ENCODE results near the gene YY1AP1. TPM values are rescaled to one million over a fixed set of nuclear protein-coding genes. Genes with fewer than 3 reads are reported as not detected.
"Not testable (repeated sequence)": the region's sequence is repeated elsewhere in the genome, so short reads cannot be mapped to it uniquely, and the experiment has no call there.

The YY1AP1 gene
- total RNA-seq = 10 to 100 TPM; 75.2 to 80.2 TPM

GRCh38 chr1:155688324-155689080, at the start of gene YY1AP1:
Gene YY1AP1, minus strand, starts transcription at chr1:155688774. Its CDS starts 8,338 bp downstream, at chr1:155680436.
- Mint-ChIP-seq H3K9me3 (peaks cover 9% of the 10 kb centered on the region), H3K27ac (peak within 1 kb of the TSS; percentile 96), H3K4me1 (peaks cover 65% of the 10 kb centered on the region), H3K36me3 (ENCODE audit: low read depth) (peaks cover 64% of the 10 kb centered on the region), H3K27me3 (no peaks in the 10 kb centered on the region), H3K4me3 (peak within 1 kb of the TSS; percentile 96)
- DNase-seq = peak; percentile 92
- ChIA-PET CTCF (no interaction called here), POLR2A (no interaction called here)

- DNase-seq = peak; percentile 38
- peaks cover 45% of the 10 kb centered on the region for H3K36me3 Mint-ChIP-seq (ENCODE audit: low read depth)
- CTCF ChIA-PET = interaction anchor here (0.7 to 2.5 kb wide), 8 partner anchors 12 to 164 kb away, joined by 3 to 8 read pairs (median 3); no protein-coding TSS in a partner anchor
- no peak overlapping the region for H3K4me3 Mint-ChIP-seq
- no peaks in the 10 kb centered on the region for H3K4me1 Mint-ChIP-seq
- no peaks in the 10 kb centered on the region for H3K9me3 Mint-ChIP-seq
- H3K27me3 Mint-ChIP-seq = no peaks in the 10 kb centered on the region
- POLR2A ChIA-PET = interaction anchor here (0.6 kb wide), 1 partner anchor 50 kb away, joined by 3 read pairs; no protein-coding TSS in a partner anchor
- H3K27ac Mint-ChIP-seq = no peak overlapping the region
Measured at GRCh38 chr1:155729031-155729898, 40.7 kb upstream of the YY1AP1 start.

GRCh38 chr1:155725142-155725541, 36.6 kb upstream of the YY1AP1 start:
- Mint-ChIP-seq H3K4me3 (no peak overlapping the region), H3K9me3 (no peaks in the 10 kb centered on the region), H3K4me1 (no peaks in the 10 kb centered on the region), H3K36me3 (ENCODE audit: low read depth) (peaks cover 28% of the 10 kb centered on the region), H3K27me3 (no peaks in the 10 kb centered on the region), H3K27ac (no peak overlapping the region)
- ChIA-PET POLR2A (interaction anchor here (1.0 kb wide), 1 partner anchor 16 kb away, joined by 3 read pairs; no protein-coding TSS in a partner anchor), CTCF (interaction anchor here (1.2 kb wide), 1 partner anchor 9 kb away, joined by 3 read pairs; no protein-coding TSS in a partner anchor)
- DNase-seq = no peak

- H3K9me3 Mint-ChIP-seq = no peaks in the 10 kb centered on the region
- H3K27me3 Mint-ChIP-seq = no peaks in the 10 kb centered on the region
- ChIA-PET POLR2A (no interaction called here), CTCF (no interaction called here)
- no peak overlapping the region for H3K4me3 Mint-ChIP-seq
- no peak for DNase-seq
- peaks cover 19% of the 10 kb centered on the region for H3K4me1 Mint-ChIP-seq
- H3K27ac Mint-ChIP-seq = no peak overlapping the region
- peaks cover 25% of the 10 kb centered on the region for H3K36me3 Mint-ChIP-seq (ENCODE audit: low read depth)
Measured at GRCh38 chr1:155719703-155720102, 31.1 kb upstream of the YY1AP1 start.

GRCh38 chr1:155718524-155719115, 30.0 kb upstream of the YY1AP1 start:
- H3K4me3 Mint-ChIP-seq, DNase-seq, H3K27me3 Mint-ChIP-seq, POLR2A ChIA-PET, H3K9me3 Mint-ChIP-seq, H3K27ac Mint-ChIP-seq, CTCF ChIA-PET: not testable (repeated sequence)
- H3K36me3 Mint-ChIP-seq (ENCODE audit: low read depth) = peaks cover 28% of the 10 kb centered on the region
- peaks cover 19% of the 10 kb centered on the region for H3K4me1 Mint-ChIP-seq

- Mint-ChIP-seq H3K27ac (peak overlapping the region; percentile 47), H3K4me1 (peaks cover 22% of the 10 kb centered on the region), H3K9me3 (no peaks in the 10 kb centered on the region), H3K27me3 (no peaks in the 10 kb centered on the region), H3K36me3 (ENCODE audit: low read depth) (peaks cover 35% of the 10 kb centered on the region), H3K4me3 (no peak overlapping the region)
- ChIA-PET POLR2A (interaction anchor here (0.9 kb wide), 1 partner anchor 27 kb away, joined by 3 read pairs; no protein-coding TSS in a partner anchor), CTCF (no interaction called here)
- no peak for DNase-seq
Measured at GRCh38 chr1:155717041-155717440, 28.5 kb upstream of the YY1AP1 start.

- ChIA-PET CTCF (interaction anchor here (1.1 kb wide), 1 partner anchor 14 kb away, joined by 8 read pairs; no protein-coding TSS in a partner anchor), POLR2A (no interaction called here)
- Mint-ChIP-seq H3K4me3 (no peak overlapping the region), H3K27me3 (no peaks in the 10 kb centered on the region), H3K9me3 (no peaks in the 10 kb centered on the region), H3K4me1 (peaks cover 22% of the 10 kb centered on the region), H3K27ac (no peak overlapping the region), H3K36me3 (ENCODE audit: low read depth) (peaks cover 34% of the 10 kb centered on the region)
- no peak for DNase-seq
Measured at GRCh38 chr1:155715777-155716176, 27.2 kb upstream of the YY1AP1 start.

GRCh38 chr1:155715056-155715455, 26.5 kb upstream of the YY1AP1 start:
- H3K27ac Mint-ChIP-seq, H3K4me3 Mint-ChIP-seq, H3K27me3 Mint-ChIP-seq, DNase-seq, POLR2A ChIA-PET, H3K9me3 Mint-ChIP-seq: not testable (repeated sequence)
- peaks cover 38% of the 10 kb centered on the region for H3K36me3 Mint-ChIP-seq (ENCODE audit: low read depth)
- CTCF ChIA-PET = interaction anchor here (1.1 kb wide), 1 partner anchor 14 kb away, joined by 8 read pairs; no protein-coding TSS in a partner anchor
- H3K4me1 Mint-ChIP-seq = peaks cover 22% of the 10 kb centered on the region

- no peaks in the 10 kb centered on the region for H3K9me3 Mint-ChIP-seq
- CTCF ChIA-PET = no interaction called here
- H3K4me3 Mint-ChIP-seq = no peak overlapping the region
- H3K36me3 Mint-ChIP-seq (ENCODE audit: low read depth) = peaks cover 41% of the 10 kb centered on the region
- DNase-seq = no peak
- H3K27ac Mint-ChIP-seq = peak overlapping the region; percentile 37
- POLR2A ChIA-PET = no interaction called here
- no peaks in the 10 kb centered on the region for H3K27me3 Mint-ChIP-seq
- peaks cover 25% of the 10 kb centered on the region for H3K4me1 Mint-ChIP-seq
Measured at GRCh38 chr1:155713075-155713474, 24.5 kb upstream of the YY1AP1 start.

- CTCF ChIA-PET, H3K9me3 Mint-ChIP-seq, H3K27me3 Mint-ChIP-seq, H3K4me3 Mint-ChIP-seq, POLR2A ChIA-PET, DNase-seq: not testable (repeated sequence)
- H3K4me1 Mint-ChIP-seq = peaks cover 27% of the 10 kb centered on the region
- H3K36me3 Mint-ChIP-seq (ENCODE audit: low read depth) = peaks cover 37% of the 10 kb centered on the region
- peak overlapping the region; percentile 37 for H3K27ac Mint-ChIP-seq
Measured at GRCh38 chr1:155712636-155713035, 24.1 kb upstream of the YY1AP1 start.

- H3K27ac Mint-ChIP-seq = not testable (repeated sequence)
Measured at GRCh38 chr1:155711457-155711856, 22.9 kb upstream of the YY1AP1 start.

GRCh38 chr1:155709391-155709790, 20.8 kb upstream of the YY1AP1 start:
- ChIA-PET POLR2A (interaction anchor here (1.5 kb wide), 1 partner anchor 15 kb away, joined by 3 read pairs; no protein-coding TSS in a partner anchor), CTCF (no interaction called here)
- H3K27me3 Mint-ChIP-seq = no peaks in the 10 kb centered on the region
- H3K4me3 Mint-ChIP-seq = no peak overlapping the region
- no peaks in the 10 kb centered on the region for H3K9me3 Mint-ChIP-seq
- H3K27ac Mint-ChIP-seq = no peak overlapping the region
- peaks cover 16% of the 10 kb centered on the region for H3K4me1 Mint-ChIP-seq
- DNase-seq = no peak
- H3K36me3 Mint-ChIP-seq (ENCODE audit: low read depth) = peaks cover 30% of the 10 kb centered on the region

More at GRCh38 chr1:155711457-155711856, 22.9 kb upstream of the YY1AP1 start:
- POLR2A ChIA-PET, H3K27me3 Mint-ChIP-seq, DNase-seq, H3K9me3 Mint-ChIP-seq, CTCF ChIA-PET, H3K4me3 Mint-ChIP-seq: not testable (repeated sequence)
- H3K4me1 Mint-ChIP-seq = peaks cover 19% of the 10 kb centered on the region
- peaks cover 33% of the 10 kb centered on the region for H3K36me3 Mint-ChIP-seq (ENCODE audit: low read depth)

GRCh38 chr1:155706139-155706538, 17.6 kb upstream of the YY1AP1 start:
- Mint-ChIP-seq H3K36me3 (ENCODE audit: low read depth) (peaks cover 16% of the 10 kb centered on the region), H3K9me3 (no peaks in the 10 kb centered on the region), H3K4me1 (peaks cover 19% of the 10 kb centered on the region), H3K27ac (no peak overlapping the region), H3K4me3 (no peak overlapping the region), H3K27me3 (no peaks in the 10 kb centered on the region)
- ChIA-PET POLR2A (no interaction called here), CTCF (no interaction called here)
- DNase-seq = no peak
